Measurements from ENCODE around the gene PDE11A. TPM values are rescaled to one million over a fixed set of nuclear protein-coding genes. Genes with fewer than 3 reads are reported as not detected.
"Not testable (repeated sequence)": the region's sequence is repeated elsewhere in the genome, so short reads cannot be mapped to it uniquely, and the experiment has no call there.

The PDE11A gene
- total and polyA plus RNA-seq, 8 donors, result 0.28 to 5.0 (median 1.7) TPM

GRCh38 chr2:177799531-177799930 is 273.0 kb downstream of the PDE11A start:
- peak in 3 of 4 donors; percentile 37 to 42 (median 37) for ATAC-seq

GRCh38 chr2:177797808-177798207 is 274.8 kb downstream of the PDE11A start:
- Histone ChIP-seq H3K4me3 (no peak overlapping the region), H3K27me3 (no peaks in the 10 kb centered on the region), H3K36me3 (no peaks in the 10 kb centered on the region), H3K4me1 (no peaks in the 10 kb centered on the region), H3K9me3 (no peaks in the 10 kb centered on the region), H3K27ac (no peak overlapping the region)
- WGBS, 2 donors, result 43 to 46% methylated on average over 1 of the region's 1 CpG
- ATAC-seq, result no peak
- intact Hi-C loops (cut with DNase I), result no loop called here
- FAIRE-seq, result no peak
- DNase-seq, result no peak
- TF ChIP-seq CTCF (IDR thresholded peaks at IDR 0.05), result no peak

More at GRCh38 chr2:177799531-177799930, 273.0 kb downstream of the PDE11A start:
- no peak for FAIRE-seq
- H3K4me3 ChIP-seq, result no peak overlapping the region
- no peaks in the 10 kb centered on the region for H3K27me3 ChIP-seq
- intact Hi-C loops (cut with DNase I), result no loop called here
- no peaks in the 10 kb centered on the region for H3K4me1 ChIP-seq
- H3K9me3 ChIP-seq, result no peaks in the 10 kb centered on the region
- DNase-seq, result no peak
- no peak for TF ChIP-seq CTCF (IDR thresholded peaks at IDR 0.05)
- H3K27ac ChIP-seq, result no peak overlapping the region
- H3K36me3 ChIP-seq, result no peaks in the 10 kb centered on the region
- WGBS, 2 donors, result 57 to 60% methylated on average over 1 of the region's 1 CpG

GRCh38 chr2:177796654-177797415 is 275.7 kb downstream of the PDE11A start:
- FAIRE-seq (no peak), ATAC-seq (no peak), DNase-seq (no peak)
- WGBS, 2 donors, result 74% methylated on average over 4 of the region's 4 CpGs
- Histone ChIP-seq H3K36me3 (no peaks in the 10 kb centered on the region), H3K27me3 (no peaks in the 10 kb centered on the region), H3K27ac (no peak overlapping the region), H3K9me3 (no peaks in the 10 kb centered on the region), H3K4me3 (no peak overlapping the region), H3K4me1 (no peaks in the 10 kb centered on the region)
- intact Hi-C loops (cut with DNase I), result no loop called here
- TF ChIP-seq CTCF (IDR thresholded peaks at IDR 0.05), result no peak

GRCh38 chr2:177796011-177796410 is 276.6 kb downstream of the PDE11A start:
- FAIRE-seq (no peak), ATAC-seq (no peak), DNase-seq (no peak)
- no peak overlapping the region for H3K4me3 ChIP-seq
- no peaks in the 10 kb centered on the region for H3K4me1 ChIP-seq
- intact Hi-C loops (cut with DNase I), result no loop called here
- H3K27ac ChIP-seq, result no peak overlapping the region
- H3K9me3 ChIP-seq, result no peaks in the 10 kb centered on the region
- WGBS, 2 donors, result 91 to 95% methylated on average over 2 of the region's 2 CpGs
- H3K36me3 ChIP-seq, result no peaks in the 10 kb centered on the region
- TF ChIP-seq CTCF (IDR thresholded peaks at IDR 0.05), result no peak
- H3K27me3 ChIP-seq, result no peaks in the 10 kb centered on the region

- H3K4me1 ChIP-seq; intact Hi-C loops (cut with DNase I); H3K4me3 ChIP-seq; H3K27ac ChIP-seq; H3K9me3 ChIP-seq; DNase-seq; FAIRE-seq; H3K27me3 ChIP-seq; H3K36me3 ChIP-seq: not testable (repeated sequence)
- 82 to 95% methylated on average over 5 to 6 of the region's 6 CpGs for WGBS, 2 donors
- peak in 1 of 4 donors; percentile 81 for ATAC-seq
Measured at GRCh38 chr2:177785143-177785542, 287.4 kb downstream of the PDE11A start.

Data from pancreas (tissue), 10 donors.